ENCODE measurements around the gene ALOX15B. TPM values are rescaled to one million over a fixed set of nuclear protein-coding genes. Genes with fewer than 3 reads are reported as not detected.
"Not testable (repeated sequence)": the region's sequence is repeated elsewhere in the genome, so short reads cannot be mapped to it uniquely, and the experiment has no call there.

Gene ALOX15B
- total and polyA plus RNA-seq, 3 experiments from 2014 or later, result not detected

DNA sequence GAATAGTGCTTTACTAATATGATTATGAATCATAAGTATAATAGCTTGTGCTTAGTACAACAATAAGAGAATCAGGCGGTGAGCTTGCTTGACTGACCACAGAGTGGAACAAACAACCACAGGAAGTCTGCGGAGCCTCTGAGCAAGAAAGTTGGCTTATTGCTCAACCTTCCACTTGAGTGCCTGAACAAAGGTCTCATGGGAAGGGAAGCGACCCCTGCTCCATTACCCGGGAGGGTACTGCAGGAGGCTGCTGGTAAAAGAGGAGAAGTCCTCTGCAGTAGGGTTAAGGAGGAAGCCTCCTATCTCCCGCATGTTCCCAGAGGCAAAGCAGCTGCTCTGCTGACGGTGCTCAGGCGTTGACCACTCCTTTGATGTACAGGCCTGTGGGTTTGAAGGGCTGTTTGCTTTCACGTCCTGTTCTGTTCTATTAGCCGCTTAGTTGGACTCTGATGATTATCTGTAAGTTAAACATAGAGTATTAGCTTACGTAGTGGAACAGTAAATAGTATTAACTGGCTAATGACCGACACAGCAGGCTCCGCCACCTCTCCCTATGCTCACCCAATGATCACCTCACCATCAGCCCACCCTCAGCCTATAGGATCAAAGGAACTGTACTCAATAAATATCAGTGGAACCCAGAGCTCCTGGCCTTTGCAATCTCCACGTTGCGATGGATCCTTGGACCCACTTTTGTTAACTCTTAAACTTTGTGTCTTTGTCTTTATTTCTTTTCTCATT lies 17.5 kb downstream of the ALOX15B start:
- Mint-ChIP-seq H3K4me1 (peaks cover 12 to 22% (median 19%) of the 10 kb centered on the region in 3 donors), H3K27me3 (peaks cover 15 to 37% of the 10 kb centered on the region in 2 donors), H3K9me3 (no peaks in the 10 kb centered on the region), H3K4me3 (no peak overlapping the region), H3K27ac (peak overlapping the region in 1 of 8 donors; percentile 38), H3K36me3 (no peaks in the 10 kb centered on the region)
- Histone ChIP-seq H3K9me3 (ENCODE audit: low read length) (no peaks in the 10 kb centered on the region), H3K4me1 (ENCODE audit: insufficient read depth, low read length) (peaks cover 9% of the 10 kb centered on the region), H3K36me3 (ENCODE audit: insufficient read depth, low read length) (no peaks in the 10 kb centered on the region), H3K4me3 (ENCODE audit: low read length) (no peak overlapping the region), H3K27ac (ENCODE audit: low read depth, low read length) (no peak overlapping the region), H3K27me3 (ENCODE audit: insufficient read depth, low read length, poor library complexity, severe bottlenecking) (peaks cover 14% of the 10 kb centered on the region)
- CTCF ChIA-PET, result interaction anchor here (0.8 to 3.7 kb wide), 16 partner anchors 9 to 312 kb away, joined by 3 to 26 read pairs (median 4); partner anchors contain the start of gene ALOXE3
- POLR2A ChIA-PET, result no interaction called here
- DNase-seq, result peak in 1 of 5 donors; percentile 48

GRCh38 chr17:8056976-8057625 lies 18.2 kb downstream of the ALOX15B start:
- Histone ChIP-seq H3K27me3 (ENCODE audit: insufficient read depth, low read length, poor library complexity, severe bottlenecking) (peaks cover 14% of the 10 kb centered on the region), H3K27ac (ENCODE audit: low read depth, low read length) (no peak overlapping the region), H3K4me1 (ENCODE audit: insufficient read depth, low read length) (peaks cover 9% of the 10 kb centered on the region), H3K36me3 (ENCODE audit: insufficient read depth, low read length) (no peaks in the 10 kb centered on the region), H3K9me3 (ENCODE audit: low read length) (no peaks in the 10 kb centered on the region), H3K4me3 (ENCODE audit: low read length) (no peak overlapping the region)
- ChIA-PET CTCF (interaction anchor here (0.6 to 3.7 kb wide), 23 partner anchors 8 to 313 kb away, joined by 3 to 26 read pairs (median 4); partner anchors contain the start of genes ALOXE3 and RNF227), POLR2A (no interaction called here)
- Mint-ChIP-seq H3K9me3 (no peaks in the 10 kb centered on the region), H3K27me3 (peaks cover 20 to 44% of the 10 kb centered on the region in 2 donors), H3K4me1 (peaks cover 12 to 22% (median 19%) of the 10 kb centered on the region in 3 donors), H3K36me3 (no peaks in the 10 kb centered on the region), H3K4me3 (no peak overlapping the region), H3K27ac (peak overlapping the region in 1 of 8 donors; percentile 3)
- peak in 1 of 5 donors; percentile 16 for DNase-seq

DNA sequence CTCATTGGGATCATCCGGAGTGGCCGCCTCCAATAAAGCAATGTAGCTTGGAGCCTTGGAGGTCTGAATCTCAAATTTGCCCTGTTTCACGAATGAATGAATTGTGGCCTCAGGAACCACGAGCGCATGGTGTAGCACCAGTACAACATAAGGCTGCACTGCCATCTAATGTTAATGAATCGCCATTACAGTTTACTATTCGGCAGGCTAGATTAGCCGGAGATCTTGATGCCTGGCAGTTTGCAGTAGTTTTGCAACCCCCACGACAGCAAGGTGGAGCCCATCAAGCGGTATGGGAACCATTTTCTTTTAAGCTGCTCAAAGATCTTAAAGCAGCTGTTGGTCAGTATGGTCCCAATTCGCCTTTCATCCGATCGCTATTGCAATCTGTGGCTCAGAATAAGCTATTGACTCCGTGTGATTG lies 18.8 kb downstream of the ALOX15B start:
- peaks cover 9% of the 10 kb centered on the region for H3K4me1 ChIP-seq (ENCODE audit: insufficient read depth, low read length)
- Mint-ChIP-seq H3K9me3 (no peaks in the 10 kb centered on the region), H3K4me1 (peaks cover 12 to 22% (median 22%) of the 10 kb centered on the region in 3 donors), H3K27ac (no peak overlapping the region), H3K4me3 (no peak overlapping the region), H3K27me3 (peaks cover 21 to 50% of the 10 kb centered on the region in 2 donors), H3K36me3 (no peaks in the 10 kb centered on the region)
- no peak overlapping the region for H3K27ac ChIP-seq (ENCODE audit: low read depth, low read length)
- H3K9me3 ChIP-seq (ENCODE audit: low read length), result no peaks in the 10 kb centered on the region
- POLR2A ChIA-PET, result no interaction called here
- peaks cover 14% of the 10 kb centered on the region for H3K27me3 ChIP-seq (ENCODE audit: insufficient read depth, low read length, poor library complexity, severe bottlenecking)
- H3K36me3 ChIP-seq (ENCODE audit: insufficient read depth, low read length), result no peaks in the 10 kb centered on the region
- peak; percentile 11 to 66 (median 63) for DNase-seq
- CTCF ChIA-PET, result interaction anchor here (0.6 to 3.7 kb wide), 19 partner anchors 11 to 314 kb away, joined by 3 to 26 read pairs (median 4); partner anchors contain the start of genes ALOXE3 and RNF227
- no peak overlapping the region for H3K4me3 ChIP-seq (ENCODE audit: low read length)

- no peaks in the 10 kb centered on the region for H3K36me3 Mint-ChIP-seq
- Histone ChIP-seq H3K27me3 (ENCODE audit: insufficient read depth, low read length, poor library complexity, severe bottlenecking) (peaks cover 21% of the 10 kb centered on the region), H3K27ac (ENCODE audit: low read depth, low read length) (no peak overlapping the region), H3K4me3 (ENCODE audit: low read length) (no peak overlapping the region), H3K4me1 (ENCODE audit: insufficient read depth, low read length) (peaks cover 9% of the 10 kb centered on the region), H3K36me3 (ENCODE audit: insufficient read depth, low read length) (no peaks in the 10 kb centered on the region), H3K9me3 (ENCODE audit: low read length) (no peaks in the 10 kb centered on the region)
- H3K9me3 Mint-ChIP-seq, result no peaks in the 10 kb centered on the region
- DNase-seq, result peak in 1 of 5 donors; percentile 10
- no peak overlapping the region for H3K27ac Mint-ChIP-seq
- H3K27me3 Mint-ChIP-seq, result peaks cover 29 to 60% of the 10 kb centered on the region in 2 donors
- ChIA-PET CTCF (interaction anchor here (0.7 to 4.6 kb wide), 7 partner anchors 11 to 242 kb away, joined by 3 to 42 read pairs (median 10); no protein-coding TSS in a partner anchor), POLR2A (no interaction called here)
- peaks cover 12 to 24% (median 22%) of the 10 kb centered on the region in 3 donors for H3K4me1 Mint-ChIP-seq
- H3K4me3 Mint-ChIP-seq, result no peak overlapping the region
Measured at GRCh38 chr17:8059131-8059530, 20.3 kb downstream of the ALOX15B start.

GRCh38 chr17:8060274-8060673 lies 21.4 kb downstream of the ALOX15B start:
- no peak overlapping the region for H3K4me3 ChIP-seq (ENCODE audit: low read length)
- POLR2A ChIA-PET, result interaction anchor here (0.8 to 1.0 kb wide), 3 partner anchors 10 to 50 kb away, joined by 3 read pairs; no protein-coding TSS in a partner anchor
- no peaks in the 10 kb centered on the region for H3K36me3 Mint-ChIP-seq
- peak overlapping the region in 1 of 8 donors; percentile 22 for H3K27ac Mint-ChIP-seq
- H3K4me1 ChIP-seq (ENCODE audit: insufficient read depth, low read length), result peaks cover 9% of the 10 kb centered on the region
- H3K9me3 ChIP-seq (ENCODE audit: low read length), result no peaks in the 10 kb centered on the region
- CTCF ChIA-PET, result interaction anchor here (0.6 to 4.6 kb wide), 17 partner anchors 10 to 938 kb away, joined by 3 to 42 read pairs (median 4); partner anchors contain the start of genes KRABD2, RANGRF and RNF227
- no peak overlapping the region for H3K27ac ChIP-seq (ENCODE audit: low read depth, low read length)
- no peaks in the 10 kb centered on the region for H3K9me3 Mint-ChIP-seq
- H3K4me1 Mint-ChIP-seq, result peaks cover 12 to 24% (median 22%) of the 10 kb centered on the region in 3 donors
- DNase-seq, result peak; percentile 24 to 69 (median 54)
- peak overlapping the region in 1 of 7 donors; percentile 41 for H3K4me3 Mint-ChIP-seq
- H3K27me3 ChIP-seq (ENCODE audit: insufficient read depth, low read length, poor library complexity, severe bottlenecking), result peaks cover 21% of the 10 kb centered on the region
- H3K36me3 ChIP-seq (ENCODE audit: insufficient read depth, low read length), result no peaks in the 10 kb centered on the region
- H3K27me3 Mint-ChIP-seq, result peaks cover 36 to 60% of the 10 kb centered on the region in 2 donors

DNA sequence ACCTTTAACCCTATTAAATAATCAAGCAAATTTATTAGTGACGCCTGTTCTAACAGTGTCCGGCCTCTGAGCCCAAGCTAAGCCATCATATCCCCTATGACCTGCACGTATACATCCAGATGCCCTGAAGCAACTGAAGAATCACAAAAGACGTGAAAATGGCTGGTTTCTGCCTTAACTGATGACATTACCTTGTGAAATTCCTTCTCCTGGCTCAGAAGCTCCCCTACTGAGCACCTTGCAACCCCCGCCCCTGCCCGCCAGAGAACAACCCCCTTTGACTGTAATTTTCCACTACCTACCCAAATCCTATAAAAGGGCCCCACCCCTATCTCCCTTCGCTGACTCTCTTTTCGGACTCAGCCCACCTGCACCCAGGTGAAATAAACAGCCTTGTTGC lies 23.0 kb downstream of the ALOX15B start:
- peaks cover 21% of the 10 kb centered on the region for H3K27me3 ChIP-seq (ENCODE audit: insufficient read depth, low read length, poor library complexity, severe bottlenecking)
- H3K4me1 ChIP-seq (ENCODE audit: insufficient read depth, low read length); POLR2A ChIA-PET; H3K27ac ChIP-seq (ENCODE audit: low read depth, low read length); H3K4me3 Mint-ChIP-seq; H3K4me3 ChIP-seq (ENCODE audit: low read length); H3K9me3 Mint-ChIP-seq; H3K36me3 ChIP-seq (ENCODE audit: insufficient read depth, low read length); H3K36me3 Mint-ChIP-seq; H3K9me3 ChIP-seq (ENCODE audit: low read length); DNase-seq: not testable (repeated sequence)
- peaks cover 5 to 10% (median 7%) of the 10 kb centered on the region in 3 donors for H3K4me1 Mint-ChIP-seq
- CTCF ChIA-PET, result interaction anchor here (1.2 to 4.6 kb wide), 8 partner anchors 9 to 253 kb away, joined by 3 to 42 read pairs (median 19); no protein-coding TSS in a partner anchor
- H3K27me3 Mint-ChIP-seq, result peaks cover 37 to 60% of the 10 kb centered on the region in 2 donors
- H3K27ac Mint-ChIP-seq, result peak overlapping the region in 1 of 8 donors; percentile 48

- no peak for DNase-seq
- Histone ChIP-seq H3K4me3 (ENCODE audit: low read length) (no peak overlapping the region), H3K9me3 (ENCODE audit: low read length) (no peaks in the 10 kb centered on the region), H3K27ac (ENCODE audit: low read depth, low read length) (no peak overlapping the region), H3K4me1 (ENCODE audit: insufficient read depth, low read length) (peaks cover 2% of the 10 kb centered on the region), H3K27me3 (ENCODE audit: insufficient read depth, low read length, poor library complexity, severe bottlenecking) (peaks cover 21% of the 10 kb centered on the region), H3K36me3 (ENCODE audit: insufficient read depth, low read length) (no peaks in the 10 kb centered on the region)
- POLR2A ChIA-PET, result no interaction called here
- Mint-ChIP-seq H3K9me3 (no peaks in the 10 kb centered on the region), H3K4me1 (peaks cover 3 to 8% (median 3%) of the 10 kb centered on the region in 3 donors), H3K4me3 (no peak overlapping the region), H3K27ac (no peak overlapping the region), H3K27me3 (peaks cover 37 to 57% of the 10 kb centered on the region in 2 donors), H3K36me3 (no peaks in the 10 kb centered on the region)
- CTCF ChIA-PET, result interaction anchor here (1.1 to 4.6 kb wide), 8 partner anchors 8 to 319 kb away, joined by 4 to 42 read pairs (median 19); no protein-coding TSS in a partner anchor
Measured at GRCh38 chr17:8062435-8062806, 23.6 kb downstream of the ALOX15B start.
